H1 (cell line): ENCODE data around the gene STK11IP.

Experiments used
- HDAC2 ChIP-seq, 2 experiments: fragments of 300-600 bp in 1 of 2; sonication (generic) in 1 of 2; IDR thresholded peaks; 2 replicates each; pipeline ENCODE4 v1.6.1; 2011 to 2012; ENCODE audit warnings: low read depth in 2 of 2, low read length in 2 of 2, mild to moderate bottlenecking in 2 of 2, moderate library complexity in 2 of 2, borderline replicate concordance in 1 of 2, inconsistent platforms in 1 of 2
- POLR2A ChIP-seq, 2 experiments: IDR thresholded peaks; 1 replicate in 1 of 2; 2 replicates in 1 of 2; pipeline ENCODE4 v1.6.1; 2011; ENCODE audit warnings: low read depth in 2 of 2, low read length in 2 of 2, mild to moderate bottlenecking in 2 of 2; ENCODE audit errors: control extremely low read depth in 1 of 2
- POLR2AphosphoS5 ChIP-seq: IDR thresholded peaks from 2 replicates; pipeline ENCODE4 v1.6.1; 2011; ENCODE audit warnings: low read depth, low read length
- RAD21 ChIP-seq, 2 experiments: IDR thresholded peaks in 1 of 2; conservative IDR thresholded peaks in 1 of 2; 2 replicates each; pipeline ENCODE4 v1.6.1; 2011; ENCODE audit warnings: low read depth in 2 of 2, low read length in 2 of 2, improper control_type of control experiment in 1 of 2, inconsistent platforms in 1 of 2, mild to moderate bottlenecking in 1 of 2, moderate library complexity in 1 of 2
- SIN3A ChIP-seq, 2 experiments: IDR thresholded peaks in 1 of 2; conservative IDR thresholded peaks in 1 of 2; 2 replicates each; pipeline ENCODE4 v1.6.1; 2011 to 2012; ENCODE audit warnings: low read length in 2 of 2, improper control_type of control experiment in 1 of 2, low read depth in 1 of 2, mild to moderate bottlenecking in 1 of 2
- TF ChIP-seq, protein P1 (sequence below): IDR thresholded peaks from 2 replicates; pipeline ENCODE4 v1.6.1; 2012; ENCODE audit warnings: low read length, inconsistent platforms
- TF ChIP-seq, protein P2 (sequence below), 3 experiments: IDR thresholded peaks; 1 replicate in 2 of 3; 2 replicates in 1 of 3; pipeline versions ENCODE4 v1.5.1 to v1.6.1; 2011; ENCODE audit warnings: low read length in 3 of 3, mild to moderate bottlenecking in 3 of 3, inconsistent platforms in 2 of 3, low read depth in 1 of 3, moderate library complexity in 1 of 3; ENCODE audit not compliant: insufficient read depth in 1 of 3; ENCODE audit errors: control extremely low read depth in 1 of 3
- TF ChIP-seq, protein P3 (sequence below): IDR thresholded peaks from 2 replicates; pipeline ENCODE4 v1.6.1; 2011; ENCODE audit warnings: low read depth, mild to moderate bottlenecking, low read length; ENCODE audit not compliant: insufficient read depth
- TF ChIP-seq, protein P4 (sequence below): IDR thresholded peaks from 2 replicates; pipeline ENCODE4 v1.6.1; 2012; ENCODE audit warnings: inconsistent platforms

DNA sequence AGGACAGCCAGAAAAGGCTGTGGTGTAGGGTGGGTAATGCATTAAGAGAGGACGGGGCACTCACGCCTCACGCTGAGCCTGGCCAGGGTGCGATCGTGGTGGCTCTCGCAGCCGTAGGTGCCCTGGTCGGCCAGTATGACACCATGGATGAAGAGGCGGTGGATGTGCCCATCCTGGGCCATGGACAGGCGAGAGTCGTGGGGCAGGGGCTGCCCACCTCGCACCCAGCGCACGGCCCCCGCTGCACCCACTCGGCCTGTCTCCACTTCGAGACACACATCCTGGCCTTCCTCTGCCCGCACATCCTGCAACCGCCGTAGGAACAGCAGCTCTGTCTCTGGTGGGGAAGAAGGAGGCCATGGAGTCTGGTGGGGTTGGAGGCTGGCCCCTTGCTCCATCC, 41.7 kb upstream of the STK11IP start:
- TF ChIP-seq HDAC2 (IDR thresholded peaks at IDR 0.05; ENCODE audit: borderline replicate concordance in 1 of 2, low read depth in 2 of 2, low read length in 2 of 2) (no peak), RAD21 (IDR thresholded peaks at IDR 0.05 in 1 of 2, conservative IDR thresholded peaks at IDR 0.05 in 1 of 2; ENCODE audit: low read depth in 2 of 2, low read length in 2 of 2) (no peak), POLR2AphosphoS5 (no peak), POLR2A (IDR thresholded peaks at IDR 0.05; ENCODE audit: control extremely low read depth in 1 of 2, low read depth in 2 of 2, low read length in 2 of 2) (no peak), SIN3A (conservative IDR thresholded peaks at IDR 0.05 in 1 of 2, IDR thresholded peaks at IDR 0.05 in 1 of 2; ENCODE audit: low read depth in 1 of 2, low read length in 2 of 2) (no peak)
- TF ChIP-seq, protein P1, sequence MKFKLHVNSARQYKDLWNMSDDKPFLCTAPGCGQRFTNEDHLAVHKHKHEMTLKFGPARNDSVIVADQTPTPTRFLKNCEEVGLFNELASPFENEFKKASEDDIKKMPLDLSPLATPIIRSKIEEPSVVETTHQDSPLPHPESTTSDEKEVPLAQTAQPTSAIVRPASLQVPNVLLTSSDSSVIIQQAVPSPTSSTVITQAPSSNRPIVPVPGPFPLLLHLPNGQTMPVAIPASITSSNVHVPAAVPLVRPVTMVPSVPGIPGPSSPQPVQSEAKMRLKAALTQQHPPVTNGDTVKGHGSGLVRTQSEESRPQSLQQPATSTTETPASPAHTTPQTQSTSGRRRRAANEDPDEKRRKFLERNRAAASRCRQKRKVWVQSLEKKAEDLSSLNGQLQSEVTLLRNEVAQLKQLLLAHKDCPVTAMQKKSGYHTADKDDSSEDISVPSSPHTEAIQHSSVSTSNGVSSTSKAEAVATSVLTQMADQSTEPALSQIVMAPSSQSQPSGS = no peak
- TF ChIP-seq, protein P2, sequence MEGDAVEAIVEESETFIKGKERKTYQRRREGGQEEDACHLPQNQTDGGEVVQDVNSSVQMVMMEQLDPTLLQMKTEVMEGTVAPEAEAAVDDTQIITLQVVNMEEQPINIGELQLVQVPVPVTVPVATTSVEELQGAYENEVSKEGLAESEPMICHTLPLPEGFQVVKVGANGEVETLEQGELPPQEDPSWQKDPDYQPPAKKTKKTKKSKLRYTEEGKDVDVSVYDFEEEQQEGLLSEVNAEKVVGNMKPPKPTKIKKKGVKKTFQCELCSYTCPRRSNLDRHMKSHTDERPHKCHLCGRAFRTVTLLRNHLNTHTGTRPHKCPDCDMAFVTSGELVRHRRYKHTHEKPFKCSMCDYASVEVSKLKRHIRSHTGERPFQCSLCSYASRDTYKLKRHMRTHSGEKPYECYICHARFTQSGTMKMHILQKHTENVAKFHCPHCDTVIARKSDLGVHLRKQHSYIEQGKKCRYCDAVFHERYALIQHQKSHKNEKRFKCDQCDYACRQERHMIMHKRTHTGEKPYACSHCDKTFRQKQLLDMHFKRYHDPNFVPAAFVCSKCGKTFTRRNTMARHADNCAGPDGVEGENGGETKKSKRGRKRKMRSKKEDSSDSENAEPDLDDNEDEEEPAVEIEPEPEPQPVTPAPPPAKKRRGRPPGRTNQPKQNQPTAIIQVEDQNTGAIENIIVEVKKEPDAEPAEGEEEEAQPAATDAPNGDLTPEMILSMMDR (IDR thresholded peaks at IDR 0.05; ENCODE audit: control extremely low read depth in 1 of 3, insufficient read depth in 1 of 3, low read depth in 1 of 3, low read length in 3 of 3) = no peak
- TF ChIP-seq, protein P3, sequence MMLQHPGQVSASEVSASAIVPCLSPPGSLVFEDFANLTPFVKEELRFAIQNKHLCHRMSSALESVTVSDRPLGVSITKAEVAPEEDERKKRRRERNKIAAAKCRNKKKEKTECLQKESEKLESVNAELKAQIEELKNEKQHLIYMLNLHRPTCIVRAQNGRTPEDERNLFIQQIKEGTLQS = no peak
- TF ChIP-seq, protein P4, sequence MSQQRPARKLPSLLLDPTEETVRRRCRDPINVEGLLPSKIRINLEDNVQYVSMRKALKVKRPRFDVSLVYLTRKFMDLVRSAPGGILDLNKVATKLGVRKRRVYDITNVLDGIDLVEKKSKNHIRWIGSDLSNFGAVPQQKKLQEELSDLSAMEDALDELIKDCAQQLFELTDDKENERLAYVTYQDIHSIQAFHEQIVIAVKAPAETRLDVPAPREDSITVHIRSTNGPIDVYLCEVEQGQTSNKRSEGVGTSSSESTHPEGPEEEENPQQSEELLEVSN = no peak
